A673 (cell line): ENCODE results near the gene SPP1. TPM values are rescaled to one million over a fixed set of nuclear protein-coding genes. Genes with fewer than 3 reads are reported as not detected.

Experiments
- BruUV-seq: library from RNA; stranded (reverse); fragments of 400-500 nt; replicated peaks from 2 replicates; lab custom pipeline; 2021; lab: Mats Ljungman, UMichigan
- CTCF ChIA-PET: fragments of 300-600 bp; sonication (Branson Sonifier 250); formaldehyde crosslinking; loops from one replicate; lab custom pipeline; 2022; ENCODE audit warnings: antibody characterized with exemption; lab: Charles Lee
- POLR2A ChIA-PET: fragments of 300-600 bp; sonication (Branson Sonifier 250); formaldehyde crosslinking; loops from one replicate; lab custom pipeline; 2022; ENCODE audit warnings: antibody characterized with exemption; ENCODE audit not compliant: low non-redundant PET; lab: Charles Lee
- DNase-seq: peaks from one replicate; pipeline ENCODE4 v3.0.0-alpha.2; 2015; ENCODE audit warnings: low spot score
- H3K27ac ChIP-seq: fragments of 200-600 bp; sonication (generic); 2 replicates; pipeline ENCODE4 v1.5.1; 2016; ENCODE audit warnings: mixed run types, low read depth, mild to moderate bottlenecking, mixed read lengths, antibody characterized with exemption, low read length; ENCODE audit not compliant: poor library complexity, severe bottlenecking
- H3K27me3 ChIP-seq: fragments of 200-600 bp; sonication (generic); replicated peaks from 2 replicates; pipeline ENCODE4 v1.6.1; 2017; ENCODE audit warnings: mixed run types, low read depth, mild to moderate bottlenecking, mixed read lengths, antibody characterized with exemption, low read length; ENCODE audit not compliant: insufficient read depth, poor library complexity
- H3K36me3 ChIP-seq: fragments of 200-600 bp; sonication (generic); 2 replicates; pipeline ENCODE4 v1.6.1; 2016; ENCODE audit warnings: mixed run types, mild to moderate bottlenecking, mixed read lengths, antibody characterized with exemption, low read length; ENCODE audit not compliant: insufficient read depth, poor library complexity, severe bottlenecking
- H3K4me1 ChIP-seq: fragments of 200-600 bp; sonication (generic); 2 replicates; pipeline ENCODE4 v1.6.1; 2017; ENCODE audit warnings: mixed run types, mild to moderate bottlenecking, mixed read lengths, antibody characterized with exemption, low read length; ENCODE audit not compliant: insufficient read depth, poor library complexity, severe bottlenecking
- H3K4me3 ChIP-seq: fragments of 200-600 bp; sonication (generic); 2 replicates; pipeline ENCODE4 v1.5.1; 2016; ENCODE audit warnings: low read depth, mixed run types, mild to moderate bottlenecking, mixed read lengths, low read length; ENCODE audit not compliant: poor library complexity, severe bottlenecking
- H3K9me3 ChIP-seq: fragments of 200-600 bp; sonication (generic); 2 replicates; pipeline ENCODE4 v1.6.1; 2016; ENCODE audit warnings: mixed run types, low read depth, mild to moderate bottlenecking, mixed read lengths, antibody characterized with exemption, low read length; ENCODE audit not compliant: poor library complexity, severe bottlenecking
- EZH2 ChIP-seq: fragments of 200-600 bp; sonication (generic); IDR thresholded peaks from 2 replicates; pipeline ENCODE4 v1.6.1; 2017; ENCODE audit warnings: borderline replicate concordance, low read depth, mild to moderate bottlenecking, mixed read lengths, antibody characterized with exemption, low read length; ENCODE audit not compliant: poor library complexity, severe bottlenecking
- intact Hi-C: fragments of 100-400 bp; cut with micrococcal nuclease; formaldehyde crosslinking; loops from one replicate; pipeline ENCODE4 v1.10.0; 2022; ENCODE audit not compliant: unreplicated experiment
- total RNA-seq: library from RNA; stranded (reverse); gene quantifications from 2 replicates; pipeline ENCODE4 v1.2.3, GENCODE V29; 2021
- TF ChIP-seq, protein P1 (sequence below): fragments of 300-800, 200-600 bp; sonication (generic); conservative IDR thresholded peaks from 2 replicates; pipeline ENCODE4 v1.5.1; 2017; ENCODE audit warnings: low read depth, mild to moderate bottlenecking, antibody characterized with exemption, low read length, moderate library complexity, mixed read lengths

SPP1 gene
- total RNA-seq, 1 experiment from 2014 or later, result 0.99 TPM

DNA sequence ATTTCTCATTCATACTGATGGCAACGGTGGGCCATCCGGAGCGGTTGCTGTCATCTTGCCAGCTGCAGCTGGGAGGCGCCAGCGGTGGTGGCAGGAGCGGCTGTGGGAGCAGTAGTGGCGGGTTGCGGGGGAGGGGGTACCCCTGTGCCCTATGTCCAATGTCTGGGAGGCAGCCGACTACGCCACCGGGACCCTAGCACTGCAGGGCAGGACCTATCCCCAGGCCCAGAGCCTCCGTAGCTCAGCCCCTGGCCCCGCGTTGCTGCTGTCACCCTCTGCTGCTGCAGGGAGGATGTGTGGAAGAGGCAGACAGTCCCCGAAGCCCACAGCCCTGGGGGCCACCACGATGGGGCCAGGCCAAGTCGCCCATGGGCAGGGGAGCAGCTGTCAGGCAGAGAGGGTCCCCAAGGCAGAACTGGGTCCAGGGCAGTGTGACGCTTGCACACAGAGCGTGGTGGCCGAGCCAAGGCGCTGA, 10.0 kb upstream of the SPP1 start:
- Histone ChIP-seq H3K4me1 (no peaks in the 10 kb centered on the region), H3K4me3 (no peak overlapping the region), H3K27ac (no peak overlapping the region), H3K9me3 (no peaks in the 10 kb centered on the region), H3K36me3 (no peaks in the 10 kb centered on the region), H3K27me3 (no peaks in the 10 kb centered on the region)
- BruUV-seq, result no TSS peak
- no peak for DNase-seq
- TF ChIP-seq, protein P1, sequence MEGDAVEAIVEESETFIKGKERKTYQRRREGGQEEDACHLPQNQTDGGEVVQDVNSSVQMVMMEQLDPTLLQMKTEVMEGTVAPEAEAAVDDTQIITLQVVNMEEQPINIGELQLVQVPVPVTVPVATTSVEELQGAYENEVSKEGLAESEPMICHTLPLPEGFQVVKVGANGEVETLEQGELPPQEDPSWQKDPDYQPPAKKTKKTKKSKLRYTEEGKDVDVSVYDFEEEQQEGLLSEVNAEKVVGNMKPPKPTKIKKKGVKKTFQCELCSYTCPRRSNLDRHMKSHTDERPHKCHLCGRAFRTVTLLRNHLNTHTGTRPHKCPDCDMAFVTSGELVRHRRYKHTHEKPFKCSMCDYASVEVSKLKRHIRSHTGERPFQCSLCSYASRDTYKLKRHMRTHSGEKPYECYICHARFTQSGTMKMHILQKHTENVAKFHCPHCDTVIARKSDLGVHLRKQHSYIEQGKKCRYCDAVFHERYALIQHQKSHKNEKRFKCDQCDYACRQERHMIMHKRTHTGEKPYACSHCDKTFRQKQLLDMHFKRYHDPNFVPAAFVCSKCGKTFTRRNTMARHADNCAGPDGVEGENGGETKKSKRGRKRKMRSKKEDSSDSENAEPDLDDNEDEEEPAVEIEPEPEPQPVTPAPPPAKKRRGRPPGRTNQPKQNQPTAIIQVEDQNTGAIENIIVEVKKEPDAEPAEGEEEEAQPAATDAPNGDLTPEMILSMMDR, result no peak
- TF ChIP-seq EZH2, result no peak
- intact Hi-C loops, result no loop called here
- POLR2A ChIA-PET, result no interaction called here
- CTCF ChIA-PET, result no interaction called here

DNA sequence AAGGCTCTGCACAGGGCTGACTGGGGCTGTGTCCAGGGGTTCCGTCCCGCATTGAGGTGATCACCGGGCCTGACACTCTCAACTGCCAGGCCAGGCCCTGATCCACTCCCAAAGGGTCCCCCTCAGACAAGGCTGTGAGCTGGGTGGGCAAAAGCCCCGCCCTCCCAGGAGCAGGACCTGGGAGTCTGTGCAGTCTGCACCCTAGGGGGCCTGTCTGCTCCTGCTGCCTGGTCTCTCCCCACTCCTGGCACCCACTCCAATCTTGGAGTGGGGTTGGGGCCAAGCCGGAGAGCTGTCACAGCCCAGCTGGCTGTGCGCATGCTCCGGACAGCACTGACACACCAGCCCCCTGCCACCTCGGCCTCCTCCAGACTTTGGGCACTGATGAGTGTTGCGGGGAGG, 9.4 kb upstream of the SPP1 start:
- TF ChIP-seq, protein P1, result no peak
- no peak for TF ChIP-seq EZH2
- no peak overlapping the region for H3K4me3 ChIP-seq
- intact Hi-C loops, result no loop called here
- ChIA-PET CTCF (no interaction called here), POLR2A (no interaction called here)
- H3K9me3 ChIP-seq, result no peaks in the 10 kb centered on the region
- H3K27ac ChIP-seq, result no peak overlapping the region
- H3K27me3 ChIP-seq, result no peaks in the 10 kb centered on the region
- H3K4me1 ChIP-seq, result no peaks in the 10 kb centered on the region
- H3K36me3 ChIP-seq, result no peaks in the 10 kb centered on the region
- no peak for DNase-seq
- BruUV-seq, result no TSS peak

DNA sequence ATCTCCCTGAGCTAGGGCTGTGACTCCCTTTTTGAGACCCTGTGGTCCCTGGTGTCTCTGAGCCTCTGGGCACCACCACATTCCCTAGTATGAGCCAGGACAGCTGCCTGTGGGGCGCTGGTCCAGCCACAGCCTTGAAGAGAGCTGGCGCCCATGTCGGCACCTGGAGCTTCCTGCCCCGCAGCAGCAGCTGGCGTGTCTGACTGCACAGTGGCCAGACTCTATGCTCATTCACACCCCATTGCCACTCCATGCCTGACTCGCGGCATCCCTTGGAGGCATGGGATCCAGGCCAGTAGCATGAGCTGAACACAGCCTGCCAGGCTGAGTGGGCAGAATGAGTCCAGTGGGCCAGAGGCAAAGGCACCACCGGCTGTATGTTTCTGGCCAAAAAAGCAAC, 8.3 kb upstream of the SPP1 start:
- no peak for DNase-seq
- ChIA-PET CTCF (no interaction called here), POLR2A (interaction anchor here (0.6 kb wide), 1 partner anchor 447 kb away, joined by 3 read pairs; no protein-coding TSS in a partner anchor)
- Histone ChIP-seq H3K9me3 (no peaks in the 10 kb centered on the region), H3K27ac (no peak overlapping the region), H3K4me3 (no peak overlapping the region), H3K27me3 (no peaks in the 10 kb centered on the region), H3K36me3 (no peaks in the 10 kb centered on the region), H3K4me1 (no peaks in the 10 kb centered on the region)
- TF ChIP-seq EZH2, result no peak
- TF ChIP-seq, protein P1, result no peak
- intact Hi-C loops, result no loop called here
- no TSS peak for BruUV-seq
